ENCODE data around the gene COG5. TPM values are rescaled to one million over a fixed set of nuclear protein-coding genes. Genes with fewer than 3 reads are reported as not detected.

The COG5 gene
- polyA plus RNA-seq, 4 donors, result 27.7 to 43.1 (median 37.7) TPM

- no peak for DNase-seq (ENCODE audit: low read depth in 4 of 4, low spot score in 3 of 4)
Observed at GRCh38 chr7:107526672-107527071, 37.0 kb downstream of the COG5 start.

DNA sequence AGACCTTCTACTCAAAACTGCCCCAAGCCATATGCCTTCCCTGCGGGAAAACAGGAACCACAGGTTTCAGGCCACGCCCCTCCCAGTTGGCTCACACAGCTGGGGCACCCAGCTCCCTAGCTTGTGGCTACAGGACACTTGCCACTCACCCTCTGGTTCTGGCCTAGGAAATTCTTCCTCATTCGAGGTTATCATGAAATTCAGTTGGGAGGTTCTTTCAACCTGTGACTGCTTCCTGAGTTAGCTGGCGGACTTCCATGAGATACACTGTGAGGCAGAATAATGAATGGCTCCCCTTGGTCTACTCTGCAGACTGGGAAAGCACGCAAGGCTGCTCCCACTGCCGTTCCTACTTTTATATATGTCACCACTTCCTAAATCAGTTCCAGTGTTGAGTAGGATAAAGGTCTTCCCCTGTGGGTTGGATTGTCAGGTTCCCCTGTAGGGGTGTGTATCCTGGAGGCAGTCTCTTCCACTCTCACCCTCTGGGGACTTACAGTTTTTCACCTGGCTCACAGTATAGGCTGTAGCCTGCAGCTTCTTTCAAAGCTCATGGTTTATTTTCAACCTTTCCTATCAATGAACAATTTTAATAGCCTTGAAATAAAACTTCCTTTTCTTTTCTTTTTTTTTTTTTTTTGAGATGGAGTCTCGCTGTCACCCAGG lies 56.9 kb downstream of the COG5 start:
- peak in 3 of 4 donors; percentile 8 to 20 (median 19) for DNase-seq (ENCODE audit: low read depth in 4 of 4, low spot score in 3 of 4)

DNA sequence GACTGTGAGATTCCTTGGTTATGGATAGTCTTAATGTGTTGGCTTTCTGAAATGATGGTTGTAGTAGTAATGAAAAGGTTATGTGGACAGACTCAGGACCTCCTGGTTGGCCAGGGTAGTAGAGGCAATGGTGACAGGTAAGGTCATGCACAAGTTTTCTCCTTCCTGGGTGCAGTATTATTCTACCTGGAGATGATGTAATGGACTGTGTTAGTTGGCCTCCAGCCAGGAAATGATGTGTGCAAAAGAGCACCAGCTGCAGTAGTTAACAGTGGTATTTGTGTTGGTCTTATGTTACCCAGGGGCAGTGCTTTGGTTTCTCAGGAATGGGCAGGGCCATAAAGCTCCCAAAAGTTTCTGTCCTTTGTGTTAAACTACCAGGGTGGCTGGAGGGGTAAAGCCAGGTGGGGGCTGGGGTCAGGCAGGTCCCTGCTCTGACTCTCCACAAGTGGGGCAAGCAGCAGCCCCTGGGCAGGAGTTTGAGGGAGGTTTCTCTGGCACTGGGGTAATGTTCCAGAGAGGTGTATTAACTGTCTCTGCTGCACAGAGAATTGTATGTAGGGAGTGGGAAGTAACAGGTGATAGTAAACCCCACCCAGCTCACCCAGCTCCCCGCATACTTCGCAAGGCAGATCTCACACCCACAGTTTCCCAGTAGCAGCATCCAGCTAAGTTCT lies 57.6 kb downstream of the COG5 start:
- DNase-seq (ENCODE audit: low read depth in 4 of 4, low spot score in 3 of 4), result peak in 2 of 4 donors; percentile 14 to 20

GRCh38 chr7:107505362-107505761 lies 58.4 kb downstream of the COG5 start:
- DNase-seq (ENCODE audit: low read depth in 4 of 4, low spot score in 3 of 4), result no peak

DNA sequence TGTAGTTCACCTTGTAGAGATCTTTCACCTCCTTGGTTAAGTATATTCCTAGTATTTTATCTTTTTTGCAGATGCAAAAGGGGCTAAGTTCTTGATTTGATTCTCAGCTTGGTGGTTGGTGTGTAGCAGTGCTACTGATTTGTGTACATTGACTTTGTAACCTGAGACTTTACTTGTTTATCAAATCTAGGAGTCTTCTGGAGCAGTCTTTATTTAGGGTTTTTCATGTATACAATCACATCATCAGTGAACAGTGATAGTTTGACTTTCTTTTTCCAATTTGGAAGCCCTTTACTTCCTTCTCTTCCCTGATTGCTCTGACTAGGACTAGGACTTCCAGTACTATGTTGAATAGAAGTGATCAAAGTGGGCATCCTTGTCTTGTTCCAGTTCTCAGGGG lies 60.0 kb downstream of the COG5 start:
- no peak for DNase-seq (ENCODE audit: low read depth in 4 of 4, low spot score in 3 of 4)

- DNase-seq (ENCODE audit: low read depth in 4 of 4, low spot score in 3 of 4), result no peak
Observed at GRCh38 chr7:107502797-107503196, 60.9 kb downstream of the COG5 start.

GRCh38 chr7:107502154-107502553 lies 61.6 kb downstream of the COG5 start:
- no peak for DNase-seq (ENCODE audit: low read depth in 4 of 4, low spot score in 3 of 4)

DNA sequence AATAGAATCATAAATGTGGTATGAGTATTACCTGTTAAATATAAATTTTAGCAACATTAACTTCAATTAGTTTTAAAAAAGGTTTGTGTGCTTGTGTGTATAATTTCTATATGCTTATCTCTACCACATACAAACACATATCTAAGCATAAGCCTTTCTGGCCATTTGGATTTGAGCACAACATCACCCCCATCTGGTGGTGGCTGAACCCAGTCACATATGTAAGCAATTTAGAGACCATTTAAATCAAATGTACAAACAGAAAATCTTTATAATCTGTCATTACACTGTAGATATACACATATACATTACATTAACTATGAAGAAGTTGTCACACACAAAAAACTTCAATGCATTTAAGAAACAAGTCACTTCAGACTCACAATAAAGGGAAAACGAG lies 62.1 kb downstream of the COG5 start:
- no peak for DNase-seq (ENCODE audit: low read depth in 4 of 4, low spot score in 3 of 4)

GRCh38 chr7:107499731-107500130 lies 64.0 kb downstream of the COG5 start:
- no peak for DNase-seq (ENCODE audit: low read depth in 4 of 4, low spot score in 3 of 4)

- DNase-seq (ENCODE audit: low read depth in 4 of 4, low spot score in 3 of 4), result no peak
Observed at GRCh38 chr7:107495516-107495915, 68.2 kb downstream of the COG5 start.

GRCh38 chr7:107494884-107495283 lies 68.8 kb downstream of the COG5 start:
- DNase-seq (ENCODE audit: low read depth in 4 of 4, low spot score in 3 of 4), result no peak

GRCh38 chr7:107494315-107494751 lies 69.4 kb downstream of the COG5 start:
- DNase-seq (ENCODE audit: low read depth in 4 of 4, low spot score in 3 of 4), result no peak

DNA sequence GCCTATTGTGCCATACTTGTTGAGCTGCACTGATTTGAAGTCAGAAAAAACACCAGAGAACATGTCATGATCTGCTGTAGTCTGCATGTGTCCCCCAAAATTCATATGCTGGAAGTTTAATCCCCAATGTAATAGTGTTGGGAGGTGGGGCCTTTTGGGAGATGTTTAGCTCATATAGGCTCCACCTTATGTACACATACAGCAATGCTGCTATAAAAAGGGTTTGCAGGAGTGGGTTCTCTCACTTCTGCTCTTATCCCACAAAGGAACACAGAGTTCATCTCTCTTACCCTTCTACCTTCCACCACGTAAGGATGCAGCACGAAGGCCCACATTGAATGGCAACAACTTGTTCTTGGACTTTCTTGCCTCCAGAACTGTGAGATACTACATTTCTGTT lies 70.8 kb downstream of the COG5 start:
- no peak for DNase-seq (ENCODE audit: low read depth in 4 of 4, low spot score in 3 of 4)

- no peak for DNase-seq (ENCODE audit: low read depth in 4 of 4, low spot score in 3 of 4)
Observed at GRCh38 chr7:107486041-107486440, 77.7 kb downstream of the COG5 start.

GRCh38 chr7:107482571-107482970 lies 81.1 kb downstream of the COG5 start:
- no peak for DNase-seq (ENCODE audit: low read depth in 4 of 4, low spot score in 3 of 4)

DNA sequence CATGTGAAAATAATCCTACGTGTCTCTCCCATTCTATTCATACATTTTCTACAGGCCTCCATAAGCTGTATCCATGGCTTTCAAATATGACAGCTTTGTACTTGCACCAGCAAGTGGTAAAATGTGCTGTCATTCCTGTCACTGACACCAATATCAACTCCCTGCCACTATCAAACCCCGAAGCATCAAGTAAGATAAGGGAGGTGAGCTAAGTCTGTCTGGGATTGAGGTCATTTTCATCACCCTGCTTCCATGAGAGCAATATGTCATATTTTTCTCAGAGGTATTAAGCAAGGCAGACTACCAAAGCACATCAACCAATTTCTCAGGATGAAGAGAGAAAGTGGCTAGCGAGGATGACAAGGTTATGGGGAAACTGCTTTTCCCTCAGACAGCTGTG lies 82.8 kb downstream of the COG5 start:
- DNase-seq (ENCODE audit: low read depth in 4 of 4, low spot score in 3 of 4), result no peak

DNA sequence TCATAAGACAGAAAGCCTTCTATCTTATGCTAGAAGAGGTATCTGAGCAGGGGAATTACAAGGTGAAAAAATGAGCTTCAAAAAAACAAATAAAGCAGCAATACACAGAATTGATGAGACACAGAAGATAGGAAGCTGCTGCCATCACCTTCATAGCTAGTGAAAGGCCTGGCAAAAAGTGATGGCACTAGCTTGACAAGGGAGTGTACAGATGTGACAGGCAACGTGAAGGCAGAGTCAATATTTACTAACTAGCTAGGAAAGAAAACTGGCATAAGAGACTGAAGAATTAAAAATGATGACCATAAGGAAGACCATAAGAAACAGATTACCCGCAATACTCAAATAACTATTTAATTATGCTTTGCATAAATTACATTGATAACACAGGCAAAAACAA lies 84.4 kb downstream of the COG5 start:
- DNase-seq (ENCODE audit: low read depth in 4 of 4, low spot score in 3 of 4), result no peak

- no peak for DNase-seq (ENCODE audit: low read depth in 4 of 4, low spot score in 3 of 4)
Observed at GRCh38 chr7:107474104-107474521, 89.6 kb downstream of the COG5 start.

DNA sequence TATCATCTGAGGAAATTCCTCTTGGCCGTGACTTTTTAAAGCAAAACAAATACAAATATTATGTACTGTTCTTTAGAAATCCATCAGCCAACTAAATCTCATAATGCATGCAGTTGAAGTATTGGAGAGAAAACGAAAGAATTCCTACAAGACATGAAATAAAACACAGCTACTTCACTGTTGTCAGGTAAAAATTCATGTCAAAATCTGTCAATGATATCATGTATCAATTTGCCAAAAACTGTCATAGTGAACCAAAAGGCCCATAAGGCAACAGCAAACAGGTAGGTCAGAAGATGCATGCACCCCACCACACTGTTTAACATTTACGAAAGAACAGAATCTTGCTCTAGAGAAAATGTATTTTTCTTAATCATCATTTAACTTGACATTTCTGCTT lies 91.6 kb downstream of the COG5 start:
- DNase-seq (ENCODE audit: low read depth in 4 of 4, low spot score in 3 of 4), result no peak

DNA sequence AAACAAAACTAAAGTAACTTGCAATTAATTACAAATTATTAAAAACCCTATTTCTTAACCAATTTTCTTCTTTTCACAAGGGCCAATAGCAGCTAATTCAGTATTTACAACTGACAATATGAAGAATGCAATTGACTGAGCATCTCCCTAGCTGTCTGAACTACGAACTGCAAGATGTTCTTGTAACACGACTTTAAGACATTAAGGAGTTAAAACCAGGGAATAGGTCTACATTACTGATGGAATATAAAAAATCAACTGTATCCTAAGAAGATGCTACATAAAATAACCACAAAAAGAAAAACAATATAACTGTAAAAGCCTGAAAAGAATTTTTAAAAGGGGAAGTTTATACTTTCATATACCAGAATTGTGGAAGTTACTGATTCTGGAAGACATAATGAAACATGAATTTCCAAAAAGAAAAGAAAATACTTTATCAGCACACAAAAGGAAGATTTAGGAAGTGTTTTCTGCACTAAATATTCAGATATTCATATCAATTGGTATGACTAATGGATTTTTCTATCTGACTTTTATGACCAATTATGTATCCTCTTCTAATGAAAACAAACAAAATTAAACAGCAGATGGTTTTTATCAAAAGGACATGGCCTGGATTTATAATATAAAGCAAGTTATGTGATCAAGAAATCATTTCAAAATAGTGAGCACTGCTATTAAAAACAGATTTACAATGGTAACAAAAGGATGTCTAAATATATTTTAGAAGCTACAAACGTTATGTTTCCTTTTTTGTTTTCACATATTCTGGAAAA lies 92.2 kb downstream of the COG5 start:
- DNase-seq (ENCODE audit: low read depth in 4 of 4, low spot score in 3 of 4), result no peak

GRCh38 chr7:107469929-107470328 lies 93.8 kb downstream of the COG5 start, which contains the start of gene GPR22:
Gene GPR22, plus strand, starts transcription at chr7:107470057. Its CDS starts 4,004 bp downstream, at chr7:107474061.
- DNase-seq (ENCODE audit: low read depth in 4 of 4, low spot score in 3 of 4), result no peak

- no peak for DNase-seq (ENCODE audit: low read depth in 4 of 4, low spot score in 3 of 4)
Observed at GRCh38 chr7:107468824-107469223, 94.9 kb downstream of the COG5 start.
